Measurements from ENCODE around the gene COQ3.

- no peak for TF ChIP-seq CTCF (IDR thresholded peaks at IDR 0.05; ENCODE audit: insufficient read depth, low read length, poor library complexity, severe bottlenecking)
- TF ChIP-seq EZH2phosphoT487 (conservative IDR thresholded peaks at IDR 0.05; ENCODE audit: low read length), result no peak
These were observed 30.0 kb downstream of the COQ3 start for GRCh38 chr6:99364026-99364425.

All from SU-DHL-6 (cell line).